Renal cortex interstitium (tissue), 11 donors: Measurements from ENCODE around the gene ARID5B. TPM values are rescaled to one million over a fixed set of nuclear protein-coding genes. Genes with fewer than 3 reads are reported as not detected.

Experiments
- DNase-seq, 11 donors: peaks; one replicate each; pipeline ENCODE4 v3.0.0-alpha.2; 2013; ENCODE audit warnings: low read depth in 9 of 11, low spot score in 4 of 11; ENCODE audit errors: extremely low read depth in 1 of 11
- polyA plus RNA-seq, 3 donors: library from polyadenylated mRNA; unstranded; fragments of 120-200 nt; gene quantifications; one replicate each; pipeline ENCODE4 v1.2.1, GENCODE V29; 2013; ENCODE audit not compliant: insufficient read length in 3 of 3

The ARID5B gene
- polyA plus RNA-seq, 3 donors, result 45.5 to 70.4 (median 54.9) TPM

GRCh38 chr10:61992671-61993668 lies 91.5 kb downstream of the ARID5B start:
- no peak for DNase-seq

- no peak for DNase-seq
Observed at GRCh38 chr10:61993711-61994401, 92.4 kb downstream of the ARID5B start.

DNA sequence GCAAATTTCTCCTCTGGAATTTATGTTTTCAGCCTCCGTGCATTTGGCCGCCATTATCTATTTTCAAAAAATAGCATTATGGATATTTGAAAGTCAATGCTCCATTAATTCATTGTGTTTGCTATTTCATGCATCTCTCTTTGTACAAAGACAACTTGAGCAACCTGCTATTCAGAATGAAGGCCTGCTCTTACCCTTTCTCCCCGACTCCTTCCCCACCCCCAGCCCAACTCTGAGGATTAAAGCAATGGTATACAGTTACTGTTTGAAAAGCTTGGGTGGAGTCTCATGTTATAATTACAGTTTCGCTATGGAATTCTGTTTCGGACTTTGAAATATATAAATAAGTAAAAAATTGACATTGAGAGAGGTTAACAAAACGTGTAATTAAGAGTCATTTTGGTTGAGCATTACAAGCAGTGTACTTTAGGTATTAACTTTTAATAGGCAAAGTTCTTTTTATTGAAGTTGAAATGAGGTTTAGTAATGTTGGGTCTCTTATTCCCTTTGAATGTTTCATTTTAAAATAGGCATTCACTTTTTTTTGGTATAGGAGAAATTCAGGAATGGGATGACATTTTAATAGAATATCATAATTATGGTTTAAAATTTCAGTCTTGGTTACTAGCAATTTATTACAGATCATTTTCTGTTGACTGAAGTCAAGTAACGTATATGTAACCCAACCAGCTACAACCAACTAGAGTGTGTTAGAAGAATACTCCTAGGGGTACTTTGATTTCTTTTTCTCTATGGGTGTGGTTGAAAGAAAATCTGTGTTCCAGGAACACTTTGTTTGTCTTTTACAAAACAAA lies 93.1 kb downstream of the ARID5B start:
- DNase-seq, result no peak

DNA sequence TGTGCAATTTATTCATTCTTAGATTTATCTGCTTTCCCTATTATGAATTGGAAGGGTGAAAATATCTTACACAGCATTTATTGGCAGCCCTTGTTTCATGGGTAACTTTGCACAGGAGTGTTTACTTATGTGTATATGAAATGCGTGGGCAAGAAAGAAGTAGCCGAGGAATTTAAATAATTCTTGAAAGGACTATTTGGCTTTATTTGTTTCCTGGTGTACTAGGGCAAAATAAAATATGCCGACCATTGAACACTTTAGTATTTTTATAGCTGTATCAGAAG lies 93.7 kb downstream of the ARID5B start:
- no peak for DNase-seq

DNA sequence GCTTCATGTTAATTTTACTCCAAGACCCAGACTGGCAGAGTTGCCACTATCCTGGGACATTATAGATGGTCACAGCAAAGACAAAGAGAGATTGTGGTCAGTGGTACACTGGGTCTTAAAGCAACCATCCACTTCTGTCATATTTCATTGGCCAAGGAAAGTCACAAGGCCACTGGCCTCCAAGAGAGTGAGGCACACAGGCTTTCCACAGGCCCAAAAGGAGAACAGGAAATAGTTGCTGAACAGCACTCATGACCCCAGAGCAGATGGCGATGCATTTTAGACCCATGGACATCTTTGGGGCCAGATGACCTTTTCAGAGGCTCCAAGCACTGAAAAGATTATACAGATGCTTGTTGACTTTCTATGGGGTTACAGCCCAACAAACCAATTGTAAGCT lies 97.4 kb downstream of the ARID5B start:
- DNase-seq, result no peak

DNA sequence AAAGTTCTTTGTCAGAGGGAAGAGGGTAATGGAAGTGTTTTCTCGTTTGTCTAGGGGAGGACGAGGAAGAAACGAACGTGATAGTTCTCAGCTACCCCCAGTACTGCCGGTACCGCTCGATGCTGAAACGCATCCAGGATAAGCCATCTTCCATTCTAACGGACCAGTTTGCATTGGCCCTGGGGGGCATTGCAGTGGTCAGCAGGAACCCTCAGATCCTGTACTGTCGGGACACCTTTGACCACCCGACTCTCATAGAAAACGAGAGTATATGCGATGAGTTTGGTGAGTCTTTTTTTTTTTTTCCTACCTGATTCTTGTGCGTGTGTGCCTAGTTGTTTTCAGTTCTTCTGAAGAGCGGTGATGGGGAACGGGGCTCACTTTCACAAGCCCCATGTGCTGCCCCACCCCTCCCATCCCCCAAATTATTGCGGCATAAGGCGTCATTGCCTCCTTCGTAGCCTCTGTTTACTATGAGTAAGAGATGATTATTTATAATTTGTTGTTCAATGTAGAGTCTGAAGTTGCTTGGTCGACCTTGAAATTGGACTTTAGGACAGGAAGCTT lies 98.6 kb downstream of the ARID5B start:
- no peak for DNase-seq

GRCh38 chr10:62000726-62001125 lies 99.2 kb downstream of the ARID5B start:
- no peak for DNase-seq

- no peak for DNase-seq
Observed at GRCh38 chr10:62001898-62002297, 100.4 kb downstream of the ARID5B start.

GRCh38 chr10:62002753-62003152 lies 101.3 kb downstream of the ARID5B start:
- no peak for DNase-seq

- DNase-seq, result no peak
Observed at GRCh38 chr10:62004042-62004441, 102.5 kb downstream of the ARID5B start.

DNA sequence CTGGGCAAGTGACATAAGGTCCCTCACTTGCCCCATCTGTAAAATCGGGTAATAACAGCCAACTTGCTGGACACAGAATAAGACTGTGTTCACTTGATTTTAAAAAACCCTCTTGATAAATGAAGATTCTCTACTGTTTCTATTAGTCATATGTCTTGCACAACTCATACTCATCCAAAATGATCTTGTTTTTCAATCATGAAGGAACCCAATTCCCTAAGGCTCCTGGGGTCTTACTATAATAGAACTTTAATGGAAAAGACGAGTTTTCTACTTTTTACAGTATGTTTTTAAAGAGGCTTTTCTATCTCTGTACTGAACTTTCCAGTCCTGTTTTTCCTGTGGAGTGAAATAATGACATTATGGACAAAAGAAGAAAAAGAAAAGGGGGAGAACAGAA lies 103.8 kb downstream of the ARID5B start:
- DNase-seq, result no peak

DNA sequence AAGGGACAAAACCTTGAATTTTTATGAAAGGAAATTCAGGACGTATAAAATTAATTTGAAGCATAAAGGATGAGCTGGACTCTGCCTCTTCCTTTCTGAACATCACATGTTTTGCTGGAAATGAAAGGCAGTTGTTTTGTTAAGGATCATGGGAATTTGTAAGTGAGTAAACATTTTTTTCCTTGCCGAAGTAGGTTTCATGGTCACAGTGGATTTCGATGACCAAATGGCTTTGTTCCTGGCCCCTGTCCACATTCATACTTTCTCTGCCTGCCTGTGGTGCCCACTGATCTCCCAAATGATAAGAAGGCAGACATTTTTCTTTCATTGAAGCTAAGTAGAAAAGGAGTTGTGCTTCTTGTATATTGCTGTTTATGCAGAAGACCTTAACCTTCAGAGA lies 104.2 kb downstream of the ARID5B start:
- DNase-seq, result no peak

GRCh38 chr10:62007145-62007544 lies 105.6 kb downstream of the ARID5B start:
- DNase-seq, result no peak

DNA sequence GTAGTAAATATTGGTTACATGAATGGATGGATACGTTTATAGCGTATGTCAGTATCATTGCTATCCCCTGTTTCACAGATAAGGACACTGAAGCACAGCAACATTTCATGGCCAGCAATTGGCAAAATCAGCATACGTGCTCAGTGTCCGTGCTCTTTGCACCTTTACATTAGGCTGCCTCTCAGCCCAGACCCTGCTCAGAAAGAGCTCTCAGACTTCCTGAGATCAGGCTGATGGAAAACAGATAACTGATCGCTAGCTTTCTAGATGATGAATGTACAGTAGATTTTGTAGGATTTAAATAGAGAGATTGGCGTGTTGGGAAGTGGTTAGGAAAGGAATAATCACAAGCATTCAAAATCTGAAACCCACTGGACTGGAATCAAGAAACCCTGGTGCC lies 106.7 kb downstream of the ARID5B start:
- no peak for DNase-seq

- DNase-seq, result no peak
Observed at GRCh38 chr10:62008946-62009345, 107.4 kb downstream of the ARID5B start.

DNA sequence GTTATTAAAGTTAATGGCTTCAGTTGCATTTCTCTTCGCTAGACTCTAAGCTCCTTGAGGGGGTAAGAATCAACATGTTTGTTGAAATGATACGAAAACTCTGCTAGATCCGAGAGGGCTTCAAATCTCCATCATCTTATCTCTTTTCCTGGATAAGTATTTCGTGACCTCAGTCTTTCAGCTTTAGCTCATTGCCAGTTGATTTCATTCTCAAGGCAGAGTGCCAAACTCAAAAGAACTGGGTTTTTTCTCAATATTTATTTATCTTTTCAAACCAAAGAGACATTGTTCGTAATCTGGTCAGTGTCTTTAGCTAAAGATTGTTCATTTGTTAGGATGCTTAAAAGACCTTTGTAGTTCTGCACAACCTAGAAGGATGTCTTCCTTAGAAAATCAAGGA lies 108.9 kb downstream of the ARID5B start:
- DNase-seq, result no peak

GRCh38 chr10:62011558-62011957 lies 110.1 kb downstream of the ARID5B start:
- DNase-seq, result no peak

DNA sequence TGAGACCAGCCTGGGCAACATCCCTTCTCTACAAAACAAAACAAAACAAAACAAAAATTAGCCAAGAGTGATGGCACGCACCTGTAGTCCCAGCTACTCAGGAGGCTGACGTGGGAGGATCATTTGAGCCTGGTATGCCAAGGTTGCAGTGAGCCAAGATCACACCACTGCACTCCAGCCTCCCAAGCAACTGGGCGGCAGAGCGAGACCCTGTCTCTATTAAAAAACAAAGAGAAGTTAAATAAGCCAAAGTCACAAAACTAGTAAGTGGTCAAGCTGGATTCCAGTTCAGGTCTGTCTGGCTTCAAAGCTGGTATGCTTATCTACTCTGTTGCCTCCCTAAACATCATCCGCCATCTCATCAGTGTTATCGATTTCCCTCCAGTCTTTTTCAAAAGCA lies 110.8 kb downstream of the ARID5B start:
- DNase-seq, result no peak

DNA sequence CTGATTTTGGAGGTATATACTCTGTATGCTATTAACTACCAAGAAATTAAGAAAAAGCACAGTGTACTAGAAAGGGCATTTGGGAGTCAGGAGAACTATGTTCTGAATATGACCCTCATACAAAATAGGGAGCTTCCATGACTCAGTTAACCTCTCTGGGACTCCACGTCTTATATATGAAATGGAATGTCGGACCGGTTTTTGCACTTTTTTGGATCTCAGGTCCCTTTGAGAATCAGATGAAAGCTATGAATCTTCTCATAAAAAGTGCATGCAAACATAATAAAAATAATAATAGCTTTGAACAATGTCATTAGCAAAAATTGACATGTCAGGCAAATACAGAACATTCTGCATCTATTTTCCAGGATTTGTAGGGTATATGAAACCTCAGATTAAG lies 113.0 kb downstream of the ARID5B start:
- no peak for DNase-seq
